GM12892 (cell line): ENCODE data around the gene ACTRT2.

Source experiments
- POLR2AphosphoS5 ChIP-seq: IDR thresholded peaks from 2 replicates; pipeline ENCODE4 v1.6.1; 2011; ENCODE audit warnings: low read depth, low read length, control low read depth
- TAF1 ChIP-seq: IDR thresholded peaks from 2 replicates; pipeline ENCODE4 v1.6.1; 2011; ENCODE audit warnings: low read depth, mild to moderate bottlenecking, control low read depth, low read length, borderline replicate concordance

- TF ChIP-seq POLR2AphosphoS5 (no peak), TAF1 (no peak)
These were observed 1.7 kb upstream of the ACTRT2 start for GRCh38 chr1:3019516-3020051.
